Hepatocyte (in vitro differentiated cells): ENCODE data around the gene BHLHE23. TPM values are rescaled to one million over a fixed set of nuclear protein-coding genes. Genes with fewer than 3 reads are reported as not detected.

Experiments
- DNase-seq: peaks from one replicate; pipeline ENCODE4 v3.0.0-alpha.2; 2016; ENCODE audit warnings: low spot score
- H2AFZ ChIP-seq: fragments of 200-600 bp; sonication (generic); 2 replicates; pipeline ENCODE4 v1.6.0; 2016; ENCODE audit warnings: antibody characterized with exemption, mild to moderate bottlenecking
- H3K27ac ChIP-seq: fragments of 200-600 bp; sonication (generic); 2 replicates; pipeline ENCODE4 v1.5.1; 2016; ENCODE audit warnings: mild to moderate bottlenecking
- H3K27me3 ChIP-seq: fragments of 200-600 bp; sonication (generic); 2 replicates; pipeline ENCODE4 v1.6.1; 2016
- H3K36me3 ChIP-seq: fragments of 200-600 bp; sonication (generic); replicated peaks from 2 replicates; pipeline ENCODE4 v1.5.1; 2016; ENCODE audit warnings: low read depth; ENCODE audit not compliant: insufficient read depth
- H3K4me1 ChIP-seq: fragments of 200-600 bp; sonication (generic); 2 replicates; pipeline ENCODE4 v1.5.1; 2016; ENCODE audit warnings: mild to moderate bottlenecking, moderate library complexity; ENCODE audit not compliant: insufficient read depth
- H3K4me2 ChIP-seq: fragments of 200-600 bp; sonication (generic); 2 replicates; pipeline ENCODE4 v1.6.0; 2016
- H3K4me3 ChIP-seq: fragments of 200-600 bp; sonication (generic); 2 replicates; pipeline ENCODE4 v1.5.1; 2016; ENCODE audit warnings: mild to moderate bottlenecking
- H3K79me2 ChIP-seq: fragments of 200-600 bp; sonication (generic); 2 replicates; pipeline ENCODE4 v1.6.0; 2017; ENCODE audit warnings: mild to moderate bottlenecking
- H3K9me2 ChIP-seq: fragments of 200-600 bp; sonication (generic); replicated peaks from 2 replicates; pipeline ENCODE4 v1.6.0; 2017; ENCODE audit warnings: mild to moderate bottlenecking; ENCODE audit not compliant: insufficient read depth
- H3K9me3 ChIP-seq: fragments of 200-600 bp; sonication (generic); 2 replicates; pipeline ENCODE4 v1.5.1; 2016; ENCODE audit warnings: low read depth, mild to moderate bottlenecking
- H4K20me1 ChIP-seq: fragments of 200-600 bp; sonication (generic); 2 replicates; pipeline ENCODE4 v1.6.0; 2016; ENCODE audit warnings: mild to moderate bottlenecking; ENCODE audit not compliant: insufficient read depth, poor library complexity, severe bottlenecking
- EZH2 ChIP-seq: fragments of 200-600 bp; sonication (generic); IDR thresholded peaks from 2 replicates; pipeline ENCODE4 v1.6.1; 2016; ENCODE audit warnings: antibody characterized with exemption, mild to moderate bottlenecking, borderline replicate concordance
- EZH2phosphoT487 ChIP-seq: fragments of 200-600 bp; sonication (generic); IDR thresholded peaks from one replicate; pipeline ENCODE4 v1.6.1; 2018; ENCODE audit warnings: antibody characterized with exemption, mild to moderate bottlenecking, low read depth, moderate library complexity; ENCODE audit not compliant: unreplicated experiment, severe bottlenecking
- whole genome bisulfite sequencing: methylation state at CpG from one replicate; pipeline ENCODE4 v1.1.6; 2016; ENCODE audit warnings: low lambda C conversion rate; ENCODE audit errors: missing lambda C conversion rate; 5-methylcytosine and 5-hydroxymethylcytosine counted together
- polyA plus RNA-seq: library from polyadenylated mRNA; unstranded; fragments of >200 nt; fragmentation: Nextera tagmentation; extraction: Ambion mirVana; gene quantifications from 2 replicates; pipeline ENCODE4 v1.2.1, GENCODE V29; 2016
- total RNA-seq: library from RNA; depleted of rRNA; stranded (reverse); fragments of >200 nt; gene quantifications from 2 replicates; pipeline ENCODE4 v1.2.3, GENCODE V29; 2014
- TF ChIP-seq, protein P1 (sequence below): fragments of 200-600 bp; sonication (generic); IDR thresholded peaks from 2 replicates; pipeline ENCODE4 v1.5.1; 2016; ENCODE audit warnings: antibody characterized with exemption, mild to moderate bottlenecking; ENCODE audit not compliant: poor library complexity

The BHLHE23 gene
- total and polyA plus RNA-seq, 2 experiments from 2014 or later = not detected

DNA sequence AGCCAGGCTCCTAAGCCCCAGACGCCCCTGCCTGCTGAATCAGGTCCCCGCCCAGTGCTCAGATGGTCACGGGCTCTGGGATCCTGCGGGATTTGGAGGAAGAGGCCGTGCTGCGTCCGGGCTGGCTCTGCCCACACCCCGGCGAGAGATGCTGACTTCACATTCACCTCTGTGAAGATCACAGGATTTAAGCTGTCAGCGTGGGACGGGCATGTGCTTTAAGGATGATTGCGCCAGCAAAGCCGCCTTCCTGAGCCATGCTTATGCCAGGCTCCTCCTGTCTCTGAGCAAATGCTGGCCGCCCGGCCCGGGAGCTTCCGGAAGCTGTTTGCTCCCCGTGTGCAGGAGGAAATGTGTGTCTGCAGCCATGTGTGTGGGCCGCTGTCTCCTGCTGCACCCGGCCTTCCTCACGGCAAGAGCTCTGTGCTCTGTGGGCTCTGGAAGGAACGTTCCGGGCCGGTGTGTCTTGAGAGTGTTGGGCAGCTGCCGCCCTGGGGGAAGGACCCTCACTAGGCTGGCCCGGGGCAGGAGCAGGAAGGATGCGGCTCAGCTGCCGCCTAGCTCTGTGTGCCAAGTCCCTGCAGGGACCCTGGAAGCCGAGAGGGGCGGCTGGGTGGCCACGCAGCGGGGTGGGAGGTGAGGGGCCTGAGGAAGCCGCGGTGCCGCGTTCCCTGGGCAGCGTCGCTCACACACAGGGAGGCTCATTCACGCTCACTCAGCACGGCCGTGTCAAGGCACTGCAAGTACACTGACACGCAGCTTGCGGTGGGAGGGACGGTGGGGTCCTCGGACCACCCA, 19.0 kb upstream of the BHLHE23 start:
- Histone ChIP-seq H3K9me3 (no peaks in the 10 kb centered on the region), H3K4me1 (no peaks in the 10 kb centered on the region), H4K20me1 (no peaks in the 10 kb centered on the region), H2AFZ (no peak overlapping the region), H3K27me3 (peaks cover 30% of the 10 kb centered on the region), H3K27ac (no peak overlapping the region), H3K36me3 (no peaks in the 10 kb centered on the region), H3K4me3 (no peak overlapping the region), H3K79me2 (no peaks in the 10 kb centered on the region), H3K4me2 (no peak overlapping the region), H3K9me2 (no peaks in the 10 kb centered on the region)
- 75% methylated on average over 31 of the region's 45 CpGs for WGBS
- TF ChIP-seq EZH2 = no peak
- TF ChIP-seq EZH2phosphoT487 = no peak
- TF ChIP-seq, protein P1, sequence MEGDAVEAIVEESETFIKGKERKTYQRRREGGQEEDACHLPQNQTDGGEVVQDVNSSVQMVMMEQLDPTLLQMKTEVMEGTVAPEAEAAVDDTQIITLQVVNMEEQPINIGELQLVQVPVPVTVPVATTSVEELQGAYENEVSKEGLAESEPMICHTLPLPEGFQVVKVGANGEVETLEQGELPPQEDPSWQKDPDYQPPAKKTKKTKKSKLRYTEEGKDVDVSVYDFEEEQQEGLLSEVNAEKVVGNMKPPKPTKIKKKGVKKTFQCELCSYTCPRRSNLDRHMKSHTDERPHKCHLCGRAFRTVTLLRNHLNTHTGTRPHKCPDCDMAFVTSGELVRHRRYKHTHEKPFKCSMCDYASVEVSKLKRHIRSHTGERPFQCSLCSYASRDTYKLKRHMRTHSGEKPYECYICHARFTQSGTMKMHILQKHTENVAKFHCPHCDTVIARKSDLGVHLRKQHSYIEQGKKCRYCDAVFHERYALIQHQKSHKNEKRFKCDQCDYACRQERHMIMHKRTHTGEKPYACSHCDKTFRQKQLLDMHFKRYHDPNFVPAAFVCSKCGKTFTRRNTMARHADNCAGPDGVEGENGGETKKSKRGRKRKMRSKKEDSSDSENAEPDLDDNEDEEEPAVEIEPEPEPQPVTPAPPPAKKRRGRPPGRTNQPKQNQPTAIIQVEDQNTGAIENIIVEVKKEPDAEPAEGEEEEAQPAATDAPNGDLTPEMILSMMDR = no peak
- DNase-seq = no peak

DNA sequence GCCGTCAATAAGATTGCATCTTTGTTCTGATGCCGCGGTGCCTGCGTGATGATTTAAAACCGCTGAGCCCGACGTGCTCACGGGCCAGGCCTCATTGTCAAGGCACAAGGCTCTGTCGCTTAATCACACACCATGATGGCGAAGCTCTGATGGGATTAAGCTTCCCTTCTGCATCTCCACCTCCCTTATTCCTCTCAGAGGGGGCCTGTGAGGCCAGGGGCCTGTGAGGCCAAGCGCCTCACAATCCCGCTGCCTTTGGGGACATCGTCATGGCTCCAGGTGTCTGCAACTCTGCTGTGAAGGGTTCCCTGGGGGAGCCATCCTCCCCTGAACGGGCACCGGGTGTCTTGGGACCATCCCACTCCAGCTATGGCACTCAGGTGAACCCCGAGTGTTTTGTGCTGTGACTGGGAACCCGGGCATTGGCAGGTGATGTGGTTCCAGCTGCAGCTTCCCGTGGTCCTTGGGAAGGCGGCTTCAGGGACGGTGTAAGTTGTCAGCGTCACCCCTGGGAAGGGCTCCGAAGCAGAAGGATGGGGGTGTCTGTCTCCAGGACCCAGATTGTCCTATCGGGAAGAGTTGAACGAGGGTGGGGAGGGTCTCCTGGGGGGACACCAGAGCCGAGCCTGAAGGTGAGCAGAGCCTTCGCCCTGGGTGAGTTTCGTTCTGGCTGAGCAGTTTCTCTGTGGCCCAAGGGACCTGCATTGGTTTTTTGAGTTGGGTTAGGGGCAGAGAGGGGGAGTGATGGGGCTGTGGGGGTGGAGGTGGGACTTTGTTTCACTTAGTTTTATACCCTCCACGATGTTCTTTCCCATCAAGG, 18.0 kb upstream of the BHLHE23 start:
- no peaks in the 10 kb centered on the region for H3K36me3 ChIP-seq
- H3K4me2 ChIP-seq = no peak overlapping the region
- H3K27ac ChIP-seq = no peak overlapping the region
- H3K4me1 ChIP-seq = no peaks in the 10 kb centered on the region
- no peak overlapping the region for H2AFZ ChIP-seq
- no peaks in the 10 kb centered on the region for H4K20me1 ChIP-seq
- H3K9me3 ChIP-seq = no peaks in the 10 kb centered on the region
- peaks cover 30% of the 10 kb centered on the region for H3K27me3 ChIP-seq
- 73% methylated on average over 28 of the region's 28 CpGs for WGBS
- H3K79me2 ChIP-seq = no peaks in the 10 kb centered on the region
- TF ChIP-seq, protein P1 = no peak
- TF ChIP-seq EZH2 = no peak
- TF ChIP-seq EZH2phosphoT487 = no peak
- H3K9me2 ChIP-seq = no peaks in the 10 kb centered on the region
- DNase-seq = no peak
- no peak overlapping the region for H3K4me3 ChIP-seq

DNA sequence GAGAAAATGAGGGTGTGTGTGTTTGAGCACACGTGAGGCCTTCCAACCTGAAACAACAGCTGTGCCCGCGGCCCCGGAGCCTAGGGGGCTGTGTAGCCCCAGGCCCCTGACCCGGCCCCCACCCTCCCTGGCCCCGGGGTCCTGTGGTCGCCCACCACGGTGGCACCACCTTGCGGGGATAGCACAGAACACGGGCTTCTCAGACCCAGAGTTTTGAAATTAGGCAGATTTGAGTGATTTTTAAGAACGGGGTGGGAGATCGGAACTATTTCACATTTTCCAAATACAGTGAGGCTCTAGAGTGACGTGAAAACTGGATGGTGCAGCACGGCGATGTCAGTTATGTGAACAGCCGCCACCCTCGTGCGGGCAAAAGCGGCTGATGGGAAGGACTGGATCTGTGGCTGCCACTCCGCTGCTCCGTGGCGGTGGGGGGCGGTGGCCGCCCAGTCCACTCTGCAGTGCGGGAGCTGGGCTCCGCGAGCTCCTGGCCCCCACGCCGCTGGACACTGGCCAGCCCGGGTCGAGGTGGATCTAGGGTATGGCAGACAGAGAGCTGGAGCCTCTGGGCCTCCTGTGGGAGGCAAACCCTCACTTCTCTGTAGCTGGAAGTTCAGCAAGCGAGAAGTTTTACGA, 17.3 kb upstream of the BHLHE23 start:
- H3K4me3 ChIP-seq = no peak overlapping the region
- H3K27me3 ChIP-seq = peaks cover 24% of the 10 kb centered on the region
- no peaks in the 10 kb centered on the region for H4K20me1 ChIP-seq
- DNase-seq = no peak
- no peak overlapping the region for H3K4me2 ChIP-seq
- H3K9me3 ChIP-seq = no peaks in the 10 kb centered on the region
- no peaks in the 10 kb centered on the region for H3K9me2 ChIP-seq
- WGBS = 87% methylated on average over 29 of the region's 33 CpGs
- H2AFZ ChIP-seq = no peak overlapping the region
- no peaks in the 10 kb centered on the region for H3K36me3 ChIP-seq
- no peaks in the 10 kb centered on the region for H3K4me1 ChIP-seq
- TF ChIP-seq EZH2 = no peak
- TF ChIP-seq, protein P1 = no peak
- TF ChIP-seq EZH2phosphoT487 = no peak
- no peaks in the 10 kb centered on the region for H3K79me2 ChIP-seq
- H3K27ac ChIP-seq = no peak overlapping the region
